Osteocyte (in vitro differentiated cells): ENCODE results near the gene TSHZ2. TPM values are rescaled to one million over a fixed set of nuclear protein-coding genes. Genes with fewer than 3 reads are reported as not detected.

Experiments
- DNase-seq: peaks from one replicate; pipeline ENCODE4 v3.0.0; 2021; ENCODE audit warnings: mixed read lengths; ENCODE audit not compliant: unreplicated experiment; ENCODE audit errors: extremely low spot score
- H3K27ac Mint-ChIP-seq: one replicate; pipeline ENCODE4 v1.8.0; 2021; ENCODE audit warnings: mild to moderate bottlenecking, mixed read lengths; ENCODE audit not compliant: unreplicated experiment
- H3K27me3 Mint-ChIP-seq: one replicate; pipeline ENCODE4 v1.8.0; 2021; ENCODE audit warnings: mixed read lengths; ENCODE audit not compliant: unreplicated experiment
- H3K36me3 Mint-ChIP-seq: one replicate; pipeline ENCODE4 v1.8.0; 2021; ENCODE audit warnings: mixed read lengths; ENCODE audit not compliant: unreplicated experiment
- H3K4me1 Mint-ChIP-seq: one replicate; pipeline ENCODE4 v1.8.0; 2021; ENCODE audit warnings: mixed read lengths; ENCODE audit not compliant: unreplicated experiment
- H3K4me3 Mint-ChIP-seq: one replicate; pipeline ENCODE4 v1.8.0; 2021; ENCODE audit warnings: mild to moderate bottlenecking, moderate library complexity, mixed read lengths; ENCODE audit not compliant: unreplicated experiment
- H3K9me3 Mint-ChIP-seq: one replicate; pipeline ENCODE4 v1.8.0; 2021; ENCODE audit warnings: mixed read lengths; ENCODE audit not compliant: unreplicated experiment
- CTCF ChIP-seq: fragments of 200-600 bp; sonication (generic); IDR thresholded peaks from 2 replicates; pipeline ENCODE4 v1.5.0; 2021; ENCODE audit warnings: antibody characterized with exemption, mild to moderate bottlenecking, moderate library complexity
- total RNA-seq: library from RNA; stranded (reverse); gene quantifications from 2 replicates; pipeline ENCODE4 v1.2.1, GENCODE V29; 2021

The TSHZ2 gene
- total RNA-seq, 1 donor from 2014 or later: not detected

GRCh38 chr20:53492212-53492611 is 520.1 kb downstream of the TSHZ2 start:
- Mint-ChIP-seq H3K9me3 (no peaks in the 10 kb centered on the region), H3K4me1 (peaks cover 6% of the 10 kb centered on the region), H3K36me3 (no peaks in the 10 kb centered on the region), H3K4me3 (no peak overlapping the region), H3K27ac (no peak overlapping the region), H3K27me3 (peaks cover 4% of the 10 kb centered on the region)
- no peak for TF ChIP-seq CTCF
- DNase-seq: no peak

GRCh38 chr20:53493311-53493857 is 521.2 kb downstream of the TSHZ2 start:
- H3K9me3 Mint-ChIP-seq: no peaks in the 10 kb centered on the region
- H3K36me3 Mint-ChIP-seq: no peaks in the 10 kb centered on the region
- peaks cover 6% of the 10 kb centered on the region for H3K4me1 Mint-ChIP-seq
- no peak for DNase-seq
- TF ChIP-seq CTCF: no peak
- peaks cover 4% of the 10 kb centered on the region for H3K27me3 Mint-ChIP-seq
- no peak overlapping the region for H3K4me3 Mint-ChIP-seq
- no peak overlapping the region for H3K27ac Mint-ChIP-seq

- DNase-seq: no peak
Measured at GRCh38 chr20:53494753-53495152, 522.6 kb downstream of the TSHZ2 start.

GRCh38 chr20:53495398-53496092 is 523.4 kb downstream of the TSHZ2 start:
- DNase-seq: no peak

More at GRCh38 chr20:53494753-53495152, 522.6 kb downstream of the TSHZ2 start:
- H3K4me1 Mint-ChIP-seq: peaks cover 6% of the 10 kb centered on the region
- TF ChIP-seq CTCF: no peak
- no peaks in the 10 kb centered on the region for H3K36me3 Mint-ChIP-seq
- H3K9me3 Mint-ChIP-seq: no peaks in the 10 kb centered on the region
- no peak overlapping the region for H3K4me3 Mint-ChIP-seq
- H3K27ac Mint-ChIP-seq: no peak overlapping the region
- H3K27me3 Mint-ChIP-seq: peaks cover 4% of the 10 kb centered on the region

More at GRCh38 chr20:53495398-53496092, 523.4 kb downstream of the TSHZ2 start:
- Mint-ChIP-seq H3K27ac (no peak overlapping the region), H3K9me3 (no peaks in the 10 kb centered on the region), H3K4me1 (peaks cover 6% of the 10 kb centered on the region), H3K27me3 (peaks cover 4% of the 10 kb centered on the region), H3K4me3 (no peak overlapping the region), H3K36me3 (no peaks in the 10 kb centered on the region)
- no peak for TF ChIP-seq CTCF
